GM19452 (cell line): ENCODE data around the gene TMEM184A.

Experiments
- ATAC-seq: cut with Tn5 transposase; IDR thresholded peaks from one replicate; pipeline ENCODE4 v1.9.1; 2021; ENCODE audit not compliant: unreplicated experiment

Gene TMEM184A

GRCh38 chr7:1555813-1556543, at the start of gene TMEM184A:
TMEM184A (minus strand) TSS chr7:1556205; CDS start chr7:1555484, 721 bp downstream.
- no peak for ATAC-seq

- ATAC-seq, result no peak
These were observed 48.4 kb upstream of the TMEM184A start for GRCh38 chr7:1604383-1604782.

- ATAC-seq, result no peak
These were observed 47.6 kb upstream of the TMEM184A start for GRCh38 chr7:1603346-1604225.

GRCh38 chr7:1602386-1602785, 46.4 kb upstream of the TMEM184A start:
- no peak for ATAC-seq

- no peak for ATAC-seq
These were observed 46.0 kb upstream of the TMEM184A start for GRCh38 chr7:1601956-1602355.

- no peak for ATAC-seq
These were observed 43.8 kb upstream of the TMEM184A start for GRCh38 chr7:1599640-1600395.

- ATAC-seq, result no peak
These were observed 43.1 kb upstream of the TMEM184A start for GRCh38 chr7:1598961-1599639.

GRCh38 chr7:1598286-1598685, 42.3 kb upstream of the TMEM184A start:
- ATAC-seq, result no peak

GRCh38 chr7:1597791-1598190, 41.8 kb upstream of the TMEM184A start:
- no peak for ATAC-seq

- ATAC-seq, result no peak
These were observed 41.2 kb upstream of the TMEM184A start for GRCh38 chr7:1597066-1597760.

- no peak for ATAC-seq
These were observed 40.4 kb upstream of the TMEM184A start for GRCh38 chr7:1596181-1597043.

- no peak for ATAC-seq
These were observed 39.6 kb upstream of the TMEM184A start for GRCh38 chr7:1595636-1596035.

GRCh38 chr7:1595027-1595426, 39.0 kb upstream of the TMEM184A start:
- no peak for ATAC-seq

- no peak for ATAC-seq
These were observed 38.0 kb upstream of the TMEM184A start for GRCh38 chr7:1593904-1594421.

GRCh38 chr7:1593091-1593866, 37.3 kb upstream of the TMEM184A start:
- no peak for ATAC-seq

- ATAC-seq, result no peak
These were observed 36.4 kb upstream of the TMEM184A start for GRCh38 chr7:1592299-1592871.

- no peak for ATAC-seq
These were observed 35.9 kb upstream of the TMEM184A start for GRCh38 chr7:1591876-1592275.

GRCh38 chr7:1591396-1591795, 35.4 kb upstream of the TMEM184A start:
- ATAC-seq, result no peak
